HG03060 (cell line): Measurements from ENCODE around the gene EED.

ENCODE experiments used
- ATAC-seq: cut with Tn5 transposase; IDR thresholded peaks from one replicate; pipeline ENCODE4 v1.9.1; 2021; ENCODE audit warnings: low read depth, moderate number of reproducible peaks; ENCODE audit not compliant: unreplicated experiment

EED gene

GRCh38 chr11:86246293-86246675 lies 1.7 kb downstream of the EED start:
- no peak for ATAC-seq

- no peak for ATAC-seq
These were observed 3.1 kb downstream of the EED start for GRCh38 chr11:86247608-86248007.

GRCh38 chr11:86248609-86249008 lies 4.1 kb downstream of the EED start:
- ATAC-seq, result no peak

GRCh38 chr11:86249307-86250098 lies 5.0 kb downstream of the EED start:
- no peak for ATAC-seq

- ATAC-seq, result no peak
These were observed 6.8 kb downstream of the EED start for GRCh38 chr11:86251345-86251744.

- ATAC-seq, result peak; percentile 78
These were observed 11.3 kb downstream of the EED start for GRCh38 chr11:86255896-86256295.

GRCh38 chr11:86256608-86257007 lies 12.1 kb downstream of the EED start:
- ATAC-seq, result no peak

- ATAC-seq, result no peak
These were observed 12.9 kb downstream of the EED start for GRCh38 chr11:86257446-86257845.

- no peak for ATAC-seq
These were observed 15.2 kb downstream of the EED start for GRCh38 chr11:86259730-86260129.

GRCh38 chr11:86261328-86261727 lies 16.8 kb downstream of the EED start:
- no peak for ATAC-seq

GRCh38 chr11:86262387-86262786 lies 17.8 kb downstream of the EED start:
- ATAC-seq, result no peak

- ATAC-seq, result no peak
These were observed 20.1 kb downstream of the EED start for GRCh38 chr11:86264649-86265048.

GRCh38 chr11:86265194-86265593 lies 20.6 kb downstream of the EED start:
- no peak for ATAC-seq

- no peak for ATAC-seq
These were observed 25.1 kb downstream of the EED start for GRCh38 chr11:86269645-86270044.

GRCh38 chr11:86274503-86274902 lies 29.9 kb downstream of the EED start:
- no peak for ATAC-seq

GRCh38 chr11:86274999-86275398 lies 30.4 kb downstream of the EED start:
- no peak for ATAC-seq

GRCh38 chr11:86275493-86276370 lies 31.2 kb downstream of the EED start:
- ATAC-seq, result no peak

GRCh38 chr11:86277741-86278140 lies 33.2 kb downstream of the EED start:
- ATAC-seq, result no peak

GRCh38 chr11:86278226-86278625 lies 33.7 kb downstream of the EED start:
- no peak for ATAC-seq

- ATAC-seq, result no peak
These were observed 35.2 kb downstream of the EED start for GRCh38 chr11:86279747-86280146.

GRCh38 chr11:86287468-86287796 lies 42.9 kb downstream of the EED start:
- ATAC-seq, result no peak
